Thoracic aorta (tissue), 2 donors: ENCODE measurements around the gene AFDN. TPM values are rescaled to one million over a fixed set of nuclear protein-coding genes. Genes with fewer than 3 reads are reported as not detected.

Source experiments
- ATAC-seq: fragments of 150-250 bp; one replicate; pipeline ENCODE4 v1.8.0; 2017; ENCODE audit warnings: low read depth; ENCODE audit not compliant: insufficient number of reproducible peaks, low FRiP score
- DNase-seq: peaks from one replicate; pipeline ENCODE4 v3.0.0-alpha.2; 2020; ENCODE audit warnings: low spot score
- H3K27ac ChIP-seq, 2 donors: fragments of 200-600 bp; sonication (generic); 1 replicate in 1 of 2; 2 replicates in 1 of 2; pipeline ENCODE4 v1.5.1; 2016; ENCODE audit warnings: mild to moderate bottlenecking in 2 of 2, moderate library complexity in 2 of 2
- H3K27me3 ChIP-seq: fragments of 200-600 bp; sonication (generic); replicated peaks from 2 replicates; pipeline ENCODE4 v1.6.0; 2016; ENCODE audit warnings: mild to moderate bottlenecking; ENCODE audit not compliant: insufficient read depth
- H3K36me3 ChIP-seq: fragments of 200-600 bp; sonication (generic); one replicate; pipeline ENCODE4 v1.5.1; 2016
- H3K4me1 ChIP-seq, 2 donors: fragments of 200-600 bp; sonication (generic); 1 replicate in 1 of 2; 2 replicates in 1 of 2; pipeline versions ENCODE4 v1.5.1 to v1.6.0; 2016; ENCODE audit warnings: low read depth in 2 of 2, mild to moderate bottlenecking in 1 of 2; ENCODE audit not compliant: control insufficient read depth in 1 of 2
- H3K4me3 ChIP-seq: fragments of 200-600 bp; sonication (generic); 2 replicates; pipeline ENCODE4 v1.5.1; 2016; ENCODE audit warnings: mild to moderate bottlenecking
- H3K9me3 ChIP-seq: fragments of 200-600 bp; sonication (generic); 2 replicates; pipeline ENCODE4 v1.5.1; 2016
- total RNA-seq, 2 donors: library from RNA; depleted of rRNA; stranded (reverse); fragments of >200 nt; gene quantifications; one replicate each; pipeline versions ENCODE4 v1.1.0 to v1.2.3, GENCODE V29; 2016
- TF ChIP-seq, protein P1 (sequence below): fragments of 200-600 bp; sonication (generic); IDR thresholded peaks from one replicate; pipeline ENCODE4 v1.5.1; 2019; ENCODE audit warnings: antibody characterized with exemption

The AFDN gene
- total RNA-seq, 2 donors from 2014 or later: 70.5 to 79.5 TPM

DNA sequence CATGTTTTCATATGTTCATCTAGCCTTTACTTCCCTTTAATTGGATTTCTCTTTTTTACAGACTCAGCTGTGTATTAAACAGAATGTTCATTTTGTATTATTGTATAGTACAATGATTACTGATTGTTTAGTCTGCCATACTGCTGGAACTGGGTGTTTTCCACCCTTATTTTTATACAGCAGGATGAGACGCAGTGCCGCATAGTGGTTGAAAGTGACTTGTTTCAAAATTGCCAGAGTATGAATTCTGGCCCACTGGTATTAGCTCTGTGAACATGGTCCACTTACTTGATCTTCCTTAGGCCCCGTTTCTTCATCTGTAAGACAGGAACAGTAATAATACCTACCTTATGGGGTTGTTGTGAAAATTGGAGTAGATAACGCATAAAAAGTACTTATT lies 22.1 kb downstream of the AFDN start:
- ATAC-seq (no peak), DNase-seq (no peak)
- Histone ChIP-seq H3K9me3 (no peaks in the 10 kb centered on the region), H3K27me3 (no peaks in the 10 kb centered on the region), H3K4me3 (no peak overlapping the region), H3K27ac (no peak overlapping the region), H3K4me1 (peaks cover 6 to 24% of the 10 kb centered on the region in 2 donors), H3K36me3 (no peaks in the 10 kb centered on the region)
- TF ChIP-seq, protein P1, sequence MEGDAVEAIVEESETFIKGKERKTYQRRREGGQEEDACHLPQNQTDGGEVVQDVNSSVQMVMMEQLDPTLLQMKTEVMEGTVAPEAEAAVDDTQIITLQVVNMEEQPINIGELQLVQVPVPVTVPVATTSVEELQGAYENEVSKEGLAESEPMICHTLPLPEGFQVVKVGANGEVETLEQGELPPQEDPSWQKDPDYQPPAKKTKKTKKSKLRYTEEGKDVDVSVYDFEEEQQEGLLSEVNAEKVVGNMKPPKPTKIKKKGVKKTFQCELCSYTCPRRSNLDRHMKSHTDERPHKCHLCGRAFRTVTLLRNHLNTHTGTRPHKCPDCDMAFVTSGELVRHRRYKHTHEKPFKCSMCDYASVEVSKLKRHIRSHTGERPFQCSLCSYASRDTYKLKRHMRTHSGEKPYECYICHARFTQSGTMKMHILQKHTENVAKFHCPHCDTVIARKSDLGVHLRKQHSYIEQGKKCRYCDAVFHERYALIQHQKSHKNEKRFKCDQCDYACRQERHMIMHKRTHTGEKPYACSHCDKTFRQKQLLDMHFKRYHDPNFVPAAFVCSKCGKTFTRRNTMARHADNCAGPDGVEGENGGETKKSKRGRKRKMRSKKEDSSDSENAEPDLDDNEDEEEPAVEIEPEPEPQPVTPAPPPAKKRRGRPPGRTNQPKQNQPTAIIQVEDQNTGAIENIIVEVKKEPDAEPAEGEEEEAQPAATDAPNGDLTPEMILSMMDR: no peak

DNA sequence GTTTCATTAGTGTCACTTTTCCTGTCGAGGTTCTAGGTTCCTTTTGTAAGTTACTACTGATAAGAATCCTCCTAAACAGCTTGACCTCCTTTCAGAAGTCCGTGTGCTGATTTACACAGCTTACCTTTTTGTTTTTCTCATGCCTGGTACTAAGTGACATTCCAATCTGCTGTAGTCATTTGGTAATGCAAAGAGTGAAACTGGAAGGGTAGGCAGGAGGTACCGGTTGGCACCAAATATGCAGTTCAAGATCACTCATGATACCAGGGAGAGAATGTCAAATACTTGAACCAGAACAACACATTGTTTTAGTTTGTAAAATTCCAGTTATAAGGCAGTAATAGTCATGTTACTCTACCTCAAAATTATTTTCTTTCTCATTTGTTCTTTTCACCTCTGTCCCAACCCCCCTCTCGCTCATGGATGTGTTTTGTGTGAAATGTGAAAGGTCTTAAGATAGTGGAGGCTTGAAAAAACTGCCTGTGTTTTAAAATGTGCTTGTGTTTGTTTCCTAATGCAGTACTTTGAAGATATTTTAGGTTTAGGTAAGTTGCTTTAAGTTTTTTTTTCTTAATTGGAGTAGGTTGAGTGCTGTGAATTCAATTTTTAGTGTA lies 23.2 kb downstream of the AFDN start:
- no peak for ATAC-seq
- DNase-seq: no peak
- Histone ChIP-seq H3K4me3 (no peak overlapping the region), H3K27me3 (no peaks in the 10 kb centered on the region), H3K36me3 (no peaks in the 10 kb centered on the region), H3K27ac (no peak overlapping the region), H3K9me3 (no peaks in the 10 kb centered on the region), H3K4me1 (peaks cover 6 to 24% of the 10 kb centered on the region in 2 donors)
- TF ChIP-seq, protein P1: no peak

DNA sequence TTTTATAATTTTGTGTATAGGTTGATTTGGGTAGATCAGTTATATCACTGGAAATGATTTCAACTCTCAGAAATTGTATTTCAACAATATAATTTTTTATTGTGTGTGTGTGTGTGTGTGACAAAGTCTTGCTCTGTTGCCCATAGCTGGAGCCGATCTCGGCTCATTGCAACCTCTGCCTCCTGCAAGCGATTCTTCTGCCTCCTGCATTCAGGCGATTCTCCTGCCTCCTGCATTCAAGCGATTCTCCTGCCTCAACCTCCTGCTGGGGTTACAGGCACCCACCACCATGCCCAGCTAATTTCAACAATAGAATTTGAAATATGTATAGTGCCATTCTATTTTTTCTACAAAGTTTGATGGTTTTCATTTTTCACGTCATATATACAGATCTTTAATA lies 24.1 kb downstream of the AFDN start:
- Histone ChIP-seq H3K9me3 (no peaks in the 10 kb centered on the region), H3K36me3 (no peaks in the 10 kb centered on the region), H3K27me3 (no peaks in the 10 kb centered on the region), H3K4me1 (peaks cover 6 to 24% of the 10 kb centered on the region in 2 donors), H3K27ac (no peak overlapping the region), H3K4me3 (no peak overlapping the region)
- ATAC-seq (no peak), DNase-seq (no peak)
- TF ChIP-seq, protein P1: no peak

DNA sequence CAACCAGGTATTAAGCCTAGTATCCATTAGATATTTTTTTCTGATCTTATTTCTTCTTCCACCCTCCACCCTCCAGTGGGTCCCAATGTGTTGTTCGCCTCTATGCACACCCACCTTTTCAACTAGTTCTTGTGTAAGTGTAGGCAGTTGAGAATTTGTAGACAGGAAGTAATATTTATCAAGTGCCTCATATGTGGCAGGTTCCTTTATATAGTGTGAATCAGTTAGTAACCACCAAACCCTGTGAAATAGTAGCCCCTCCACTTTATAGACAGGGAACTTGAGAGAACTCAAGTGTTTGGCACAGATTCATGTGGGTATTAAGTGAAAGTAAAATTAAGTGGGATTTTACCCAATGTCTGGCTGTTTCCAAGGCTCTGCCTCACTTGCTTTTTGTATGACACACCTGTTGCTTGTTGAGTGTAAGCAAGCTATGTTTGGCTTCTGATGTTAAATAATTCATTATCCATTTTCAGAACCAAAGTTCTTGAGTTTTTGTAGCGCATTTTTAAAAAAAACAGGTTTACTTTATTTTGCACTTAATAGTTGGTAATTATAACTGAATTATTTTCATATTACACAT lies 24.8 kb downstream of the AFDN start:
- Histone ChIP-seq H3K9me3 (no peaks in the 10 kb centered on the region), H3K4me3 (no peak overlapping the region), H3K27me3 (no peaks in the 10 kb centered on the region), H3K36me3 (no peaks in the 10 kb centered on the region), H3K4me1 (peaks cover 6 to 24% of the 10 kb centered on the region in 2 donors), H3K27ac (no peak overlapping the region)
- TF ChIP-seq, protein P1: no peak
- ATAC-seq (no peak), DNase-seq (no peak)

DNA sequence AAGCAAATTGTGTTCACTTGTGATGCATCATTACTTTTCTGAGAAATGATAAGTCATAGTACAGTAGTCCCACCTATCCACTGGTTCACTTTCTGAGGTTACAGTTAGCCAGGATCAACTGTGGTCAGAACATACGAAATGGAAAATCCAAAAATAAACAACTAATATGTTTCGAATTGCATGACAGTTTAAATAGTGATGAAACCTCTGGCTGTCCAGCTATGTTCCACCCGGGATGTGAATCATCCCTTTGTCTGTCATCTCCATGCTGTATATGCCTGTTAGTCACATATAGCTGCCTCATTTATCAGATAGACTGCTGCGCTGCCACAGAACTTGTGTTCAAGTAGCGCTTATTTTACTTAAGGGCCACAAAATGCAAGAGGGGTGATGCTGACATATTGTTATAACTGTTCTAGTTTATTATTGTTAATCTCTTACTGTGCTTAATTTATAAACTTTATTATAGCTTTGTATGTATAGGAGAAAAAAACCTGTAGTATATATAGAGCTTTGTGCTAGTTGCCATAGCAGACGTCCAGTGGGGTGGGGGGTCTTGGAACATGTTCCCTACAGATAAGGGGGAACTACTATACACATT lies 29.2 kb downstream of the AFDN start:
- TF ChIP-seq, protein P1: no peak
- no peaks in the 10 kb centered on the region for H3K36me3 ChIP-seq
- ATAC-seq (no peak), DNase-seq (no peak)
- no peak overlapping the region for H3K27ac ChIP-seq
- H3K27me3 ChIP-seq: no peaks in the 10 kb centered on the region
- no peaks in the 10 kb centered on the region for H3K9me3 ChIP-seq
- H3K4me3 ChIP-seq: no peak overlapping the region
- H3K4me1 ChIP-seq: peaks cover 9 to 29% of the 10 kb centered on the region in 2 donors
